ENCODE measurements around the gene FCN3.
A peak's percentile ranks its signal among the peaks of the same experiment; 100 is the strongest.

FCN3 gene

DNA sequence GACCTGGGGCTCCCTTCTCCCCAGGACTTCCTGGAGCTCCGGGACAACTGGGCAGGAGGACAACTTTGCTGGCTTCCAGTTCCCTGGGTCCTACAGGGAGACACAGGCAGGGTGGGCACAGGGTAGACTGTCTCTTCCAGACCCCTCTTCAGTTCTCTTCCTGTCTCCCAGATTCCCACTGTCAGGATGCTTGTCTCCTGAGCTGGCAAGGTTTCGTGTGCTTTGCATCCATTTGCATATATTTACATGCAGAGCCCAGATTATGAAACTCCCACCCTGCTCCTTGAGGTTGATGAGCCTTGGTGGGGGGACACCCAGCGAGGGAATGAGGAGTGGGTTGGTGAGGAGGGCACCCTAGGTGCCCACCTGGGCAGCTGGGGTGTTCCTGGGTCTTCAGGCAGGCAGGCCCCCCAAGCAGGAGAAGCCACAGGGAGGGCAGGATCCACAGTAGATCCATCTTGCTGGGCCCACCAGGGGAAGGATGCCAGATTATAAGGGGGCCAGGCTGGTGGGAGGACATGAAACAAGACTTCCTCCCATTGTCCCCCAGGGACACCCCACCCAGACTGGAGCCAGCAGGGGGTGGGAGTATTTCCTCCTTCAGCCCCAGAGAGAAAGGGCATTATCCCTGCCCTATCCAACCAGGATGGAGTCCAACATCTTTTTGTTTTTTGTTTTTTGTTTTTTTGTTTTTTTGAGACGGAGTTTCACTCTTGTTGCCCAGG, at the start of gene FCN3:
Gene FCN3, minus strand, starts transcription at position 463 of the 725 bp plus-strand sequence. Its CDS starts 6 bp downstream, at position 457.
- no peak within 1 kb of the TSS for H3K4me3 ChIP-seq (ENCODE audit: low read depth, low read length)
- no peak for TF ChIP-seq CTCF (IDR thresholded peaks at IDR 0.05; ENCODE audit: low read depth, low read length)

- TF ChIP-seq CTCF (IDR thresholded peaks at IDR 0.05; ENCODE audit: low read depth, low read length) = no peak
- no peak overlapping the region for H3K4me3 ChIP-seq (ENCODE audit: low read depth, low read length)
These were observed 49.1 kb upstream of the FCN3 start for GRCh38 chr1:27423709-27424108.

- no peak for TF ChIP-seq CTCF (IDR thresholded peaks at IDR 0.05; ENCODE audit: low read depth, low read length)
- no peak overlapping the region for H3K4me3 ChIP-seq (ENCODE audit: low read depth, low read length)
These were observed 43.9 kb upstream of the FCN3 start for GRCh38 chr1:27418326-27419185.

DNA sequence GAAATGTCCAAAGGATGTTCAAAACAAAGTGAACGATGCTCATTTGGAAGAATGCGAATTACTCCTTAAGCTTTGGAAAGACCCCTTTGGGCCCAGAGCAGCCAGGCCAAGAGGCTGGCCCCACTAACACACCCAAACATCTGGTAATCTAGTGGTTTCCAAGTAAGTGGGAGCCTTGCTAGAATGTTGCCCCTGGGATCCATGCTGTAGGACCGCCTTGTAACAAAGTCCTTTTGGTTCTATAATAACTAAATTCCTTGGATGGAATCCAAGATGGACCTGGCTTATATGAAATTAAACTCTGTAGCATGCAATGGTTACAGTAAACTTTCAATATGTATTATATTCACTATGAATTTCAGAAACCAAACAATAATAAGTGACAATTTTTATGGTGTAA, 43.1 kb upstream of the FCN3 start:
- no peak overlapping the region for H3K4me3 ChIP-seq (ENCODE audit: low read depth, low read length)
- no peak for TF ChIP-seq CTCF (IDR thresholded peaks at IDR 0.05; ENCODE audit: low read depth, low read length)

DNA sequence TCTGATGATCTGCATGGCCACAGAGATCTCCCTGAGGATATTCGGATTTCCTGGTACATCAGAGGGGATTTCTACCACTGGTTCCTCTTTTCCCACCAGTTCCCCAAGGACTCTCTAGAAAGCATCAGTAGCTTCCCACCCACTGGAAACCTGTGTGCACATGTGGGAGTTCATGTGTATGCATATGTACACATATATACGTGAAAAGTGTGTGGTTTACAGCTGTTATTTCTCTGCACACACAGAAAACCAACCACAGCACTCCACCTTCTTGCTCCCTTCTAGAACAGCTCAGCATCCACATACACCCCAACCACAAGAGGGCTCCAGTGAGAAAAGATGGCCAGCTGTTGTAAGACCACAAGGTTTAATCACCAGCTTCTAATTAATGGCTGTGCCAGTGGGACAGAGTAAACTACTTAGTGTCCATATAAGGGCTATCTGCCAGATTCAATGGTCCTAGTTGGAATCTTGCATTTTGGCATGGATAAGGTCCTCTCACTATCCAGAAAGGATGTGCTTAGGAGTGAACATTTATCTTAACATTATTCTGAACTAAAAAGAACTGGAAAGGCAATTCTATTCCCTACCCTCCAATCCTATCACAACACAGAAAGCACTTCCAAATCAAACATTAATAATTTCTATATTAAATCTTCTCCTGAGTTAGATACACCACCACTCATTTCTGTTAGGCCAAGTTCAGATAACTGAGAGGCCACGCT, 41.9 kb upstream of the FCN3 start:
- peak; percentile 61 for TF ChIP-seq CTCF (IDR thresholded peaks at IDR 0.05; ENCODE audit: low read depth, low read length)

GRCh38 chr1:27414091-27414490, 39.5 kb upstream of the FCN3 start:
- H3K4me3 ChIP-seq (ENCODE audit: low read depth, low read length) = no peak overlapping the region
- TF ChIP-seq CTCF (IDR thresholded peaks at IDR 0.05; ENCODE audit: low read depth, low read length) = no peak

More for the DNA sequence above, 41.9 kb upstream of the FCN3 start:
- H3K4me3 ChIP-seq (ENCODE audit: low read depth, low read length) = no peak overlapping the region

Data from WI38 (cell line).